Keratinocyte (primary cell): Measurements from ENCODE around the gene EFNA1. TPM values are rescaled to one million over a fixed set of nuclear protein-coding genes. Genes with fewer than 3 reads are reported as not detected.

Experiments
- DNase-seq: peaks from one replicate; pipeline ENCODE4 v3.0.0-alpha.2; 2011; ENCODE audit warnings: low read depth, missing footprints, low spot score
- FAIRE-seq: peaks from 2 replicates; lab custom pipeline; 2011; peaks lifted over from hg19 to GRCh38; lab: Jason Lieb, UNC
- H2AFZ ChIP-seq: 2 replicates; pipeline ENCODE4 v1.6.0; 2012; ENCODE audit warnings: low read length, control low read depth, inconsistent platforms; ENCODE audit not compliant: control insufficient read depth
- H3K27ac ChIP-seq: 2 replicates; pipeline ENCODE4 v1.5.1; 2011; ENCODE audit warnings: low read length; ENCODE audit not compliant: control insufficient read depth, insufficient read depth
- H3K27me3 ChIP-seq: 3 replicates; pipeline ENCODE4 v1.6.0; 2011; ENCODE audit warnings: low read length; ENCODE audit not compliant: control insufficient read depth, insufficient read depth; ENCODE audit errors: extremely low read depth
- H3K36me3 ChIP-seq, 2 experiments: 2 replicates in 1 of 2; 3 replicates in 1 of 2; pipeline ENCODE4 v1.5.1; 2011; ENCODE audit warnings: low read length in 2 of 2, mild to moderate bottlenecking in 1 of 2; ENCODE audit not compliant: control insufficient read depth in 2 of 2, insufficient read depth in 2 of 2; ENCODE audit errors: extremely low read depth in 1 of 2
- H3K4me1 ChIP-seq: 3 replicates; pipeline ENCODE4 v1.5.1; 2011; ENCODE audit warnings: low read length; ENCODE audit not compliant: control insufficient read depth, insufficient read depth; ENCODE audit errors: extremely low read depth
- H3K4me2 ChIP-seq: 3 replicates; pipeline ENCODE4 v1.6.0; 2011; ENCODE audit warnings: low read depth, low read length; ENCODE audit not compliant: control insufficient read depth, insufficient read depth; ENCODE audit errors: extremely low read depth
- H3K4me3 ChIP-seq, 3 experiments: fragments of 200-600 bp in 1 of 3; sonication (generic) in 1 of 3; 2 replicates in 2 of 3; 3 replicates in 1 of 3; pipeline ENCODE4 v1.5.1; 2011 to 2016; ENCODE audit warnings: low read length in 3 of 3, mild to moderate bottlenecking in 3 of 3, control low read depth in 2 of 3, inconsistent platforms in 1 of 3, low read depth in 1 of 3, mixed read lengths in 1 of 3, mixed run types in 1 of 3, moderate library complexity in 1 of 3; ENCODE audit not compliant: control insufficient read depth in 2 of 3, insufficient read depth in 2 of 3; ENCODE audit errors: extremely low read depth in 1 of 3
- H3K79me2 ChIP-seq: 2 replicates; pipeline ENCODE4 v1.6.0; 2012; ENCODE audit warnings: low read length; ENCODE audit not compliant: control insufficient read depth, insufficient read depth
- H3K9ac ChIP-seq: 3 replicates; pipeline ENCODE4 v1.6.0; 2011; ENCODE audit warnings: low read length; ENCODE audit not compliant: control insufficient read depth, insufficient read depth; ENCODE audit errors: extremely low read depth
- H3K9me1 ChIP-seq: 3 replicates; pipeline ENCODE4 v1.6.0; 2011; ENCODE audit warnings: low read length; ENCODE audit not compliant: control insufficient read depth, insufficient read depth; ENCODE audit errors: extremely low read depth
- H3K9me3 ChIP-seq: 2 replicates; pipeline ENCODE4 v1.5.1; 2012; ENCODE audit warnings: low read depth, low read length; ENCODE audit not compliant: control insufficient read depth
- H4K20me1 ChIP-seq: 3 replicates; pipeline ENCODE4 v1.6.0; 2011; ENCODE audit warnings: low read length; ENCODE audit not compliant: control insufficient read depth, insufficient read depth; ENCODE audit errors: extremely low read depth
- EZH2 ChIP-seq: IDR thresholded peaks from one replicate; pipeline ENCODE4 v1.6.1; 2012; ENCODE audit warnings: inconsistent platforms, mild to moderate bottlenecking, low read length, moderate library complexity
- dilution Hi-C: fragments of 300-500 bp; cut with MboI; formaldehyde crosslinking; loops from one replicate; pipeline ENCODE4 v1.7.0; 2020; ENCODE audit warnings: low sequenced_read_pairs; ENCODE audit not compliant: extremely low pct_ligation_motif_present
- polyA plus RNA-seq, 5 experiments: library from polyadenylated mRNA; depleted of rRNA in 3 of 5; stranded (reverse) in 3 of 5; stranded (forward) in 1 of 5; unstranded in 1 of 5; fragments of >200 nt; gene quantifications; 1 replicate in 1 of 5; 2 replicates in 3 of 5; 3 replicates in 1 of 5; pipeline versions ENCODE4 v1.2.1 to v1.2.3, GENCODE V29; 2011 to 2012; ENCODE audit warnings: missing spikeins in 2 of 5, low read depth in 1 of 5, low replicate concordance in 1 of 5
- TF ChIP-seq, protein P1 (sequence below), 3 experiments: IDR thresholded peaks in 1 of 3; conservative IDR thresholded peaks in 1 of 3; optimal IDR thresholded peaks in 1 of 3; 2 replicates in 2 of 3; 3 replicates in 1 of 3; pipeline versions ENCODE3 to v1.5.1; 2011; ENCODE audit warnings: low read length in 3 of 3, mild to moderate bottlenecking in 3 of 3, moderate library complexity in 2 of 3, control low read depth in 1 of 3, inconsistent platforms in 1 of 3; ENCODE audit not compliant: insufficient read depth in 2 of 3; ENCODE audit errors: extremely low read depth in 1 of 3

Gene EFNA1
- polyA plus RNA-seq, 1 donor (not counting 4 experiments of a cell fraction or from before 2014, with no cell fraction given), result 77.5 TPM

DNA sequence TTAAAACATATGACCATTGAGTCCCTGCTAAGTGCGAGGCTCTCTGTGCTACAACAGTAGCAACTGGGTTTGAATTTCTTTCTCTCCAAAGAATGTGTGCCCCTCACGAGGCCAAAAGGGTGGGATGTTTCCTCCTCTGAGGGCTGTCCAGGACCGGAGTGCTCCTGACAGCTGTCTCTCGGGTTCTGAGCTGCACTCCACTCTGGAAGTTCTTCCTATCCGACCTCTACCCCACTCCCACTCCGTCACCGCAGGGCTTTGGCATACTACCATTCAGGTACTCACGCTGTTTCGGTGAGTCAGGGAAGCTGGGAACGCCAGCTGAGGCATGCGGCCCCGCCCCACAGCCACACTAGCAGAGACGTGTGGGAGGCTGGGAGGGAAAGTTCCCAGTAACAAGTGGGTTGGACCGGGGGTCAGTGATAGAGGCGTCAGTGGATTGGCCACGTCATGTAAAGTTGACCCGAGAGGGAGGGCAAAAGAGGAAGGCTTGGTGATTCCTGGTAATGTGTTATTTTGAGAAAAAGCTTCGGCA lies 7.3 kb downstream of the EFNA1 start:
- Histone ChIP-seq H3K4me3 (peak overlapping the region; percentile 67 to 90 (median 77)), H3K27me3 (no peaks in the 10 kb centered on the region), H3K79me2 (peaks cover 46% of the 10 kb centered on the region), H3K4me2 (peak overlapping the region; percentile 94), H3K9ac (peak overlapping the region; percentile 99), H4K20me1 (no peaks in the 10 kb centered on the region), H3K9me3 (no peaks in the 10 kb centered on the region), H3K27ac (peak overlapping the region; percentile 100), H3K4me1 (peaks cover 48% of the 10 kb centered on the region), H2AFZ (no peak overlapping the region), H3K9me1 (peaks cover 5% of the 10 kb centered on the region), H3K36me3 (peaks cover 28 to 49% of the 10 kb centered on the region in 2 experiments)
- DNase-seq, result peak; percentile 83
- TF ChIP-seq, protein P1, sequence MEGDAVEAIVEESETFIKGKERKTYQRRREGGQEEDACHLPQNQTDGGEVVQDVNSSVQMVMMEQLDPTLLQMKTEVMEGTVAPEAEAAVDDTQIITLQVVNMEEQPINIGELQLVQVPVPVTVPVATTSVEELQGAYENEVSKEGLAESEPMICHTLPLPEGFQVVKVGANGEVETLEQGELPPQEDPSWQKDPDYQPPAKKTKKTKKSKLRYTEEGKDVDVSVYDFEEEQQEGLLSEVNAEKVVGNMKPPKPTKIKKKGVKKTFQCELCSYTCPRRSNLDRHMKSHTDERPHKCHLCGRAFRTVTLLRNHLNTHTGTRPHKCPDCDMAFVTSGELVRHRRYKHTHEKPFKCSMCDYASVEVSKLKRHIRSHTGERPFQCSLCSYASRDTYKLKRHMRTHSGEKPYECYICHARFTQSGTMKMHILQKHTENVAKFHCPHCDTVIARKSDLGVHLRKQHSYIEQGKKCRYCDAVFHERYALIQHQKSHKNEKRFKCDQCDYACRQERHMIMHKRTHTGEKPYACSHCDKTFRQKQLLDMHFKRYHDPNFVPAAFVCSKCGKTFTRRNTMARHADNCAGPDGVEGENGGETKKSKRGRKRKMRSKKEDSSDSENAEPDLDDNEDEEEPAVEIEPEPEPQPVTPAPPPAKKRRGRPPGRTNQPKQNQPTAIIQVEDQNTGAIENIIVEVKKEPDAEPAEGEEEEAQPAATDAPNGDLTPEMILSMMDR (optimal IDR thresholded peaks at IDR 0.05 in 1 of 3, IDR thresholded peaks at IDR 0.05 in 1 of 3, conservative IDR thresholded peaks at IDR 0.05 in 1 of 3; ENCODE audit: extremely low read depth in 1 of 3, insufficient read depth in 2 of 3, low read length in 3 of 3), result no peak
- TF ChIP-seq EZH2, result no peak
- dilution Hi-C loops, result no loop called here
- peak; percentile 55 for FAIRE-seq

DNA sequence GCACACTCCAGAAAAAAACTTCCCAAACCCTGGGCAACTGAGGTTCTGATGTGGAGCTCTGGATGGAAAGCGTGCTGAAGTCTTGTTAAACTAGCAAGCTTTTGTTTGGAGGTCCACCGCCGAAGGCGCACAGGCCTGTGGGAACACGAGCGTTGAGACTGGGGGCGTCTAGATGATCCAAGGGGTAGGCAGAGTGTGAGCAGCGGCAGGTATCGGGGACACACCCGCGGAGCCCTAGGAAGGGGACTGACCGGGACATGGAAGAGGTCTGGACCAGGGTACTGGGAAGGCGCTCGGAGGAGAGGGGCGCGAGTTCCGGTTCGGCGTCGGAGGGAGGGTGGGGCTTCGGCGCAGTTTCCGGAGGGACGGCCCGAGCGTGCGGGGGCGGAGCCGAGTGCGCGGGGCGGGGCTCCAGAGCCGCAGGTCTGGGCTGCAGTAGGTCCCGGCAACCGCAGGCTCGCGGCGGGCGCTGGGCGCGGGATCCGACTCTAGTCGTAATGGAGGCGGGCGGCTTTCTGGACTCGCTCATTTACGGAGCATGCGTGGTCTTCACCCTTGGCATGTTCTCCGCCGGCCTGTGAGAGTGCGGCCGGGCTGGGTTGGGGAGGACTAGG lies 7.8 kb downstream of the EFNA1 start, which contains the start of gene SLC50A1:
Gene SLC50A1, plus strand, starts transcription at position 438 of the 614 bp plus-strand sequence. Its CDS starts 60 bp downstream, at position 498.
- DNase-seq, result no peak
- peaks cover 5% of the 10 kb centered on the region for H3K9me1 ChIP-seq
- peaks cover 28 to 48% of the 10 kb centered on the region in 2 experiments for H3K36me3 ChIP-seq
- H3K79me2 ChIP-seq, result peaks cover 44% of the 10 kb centered on the region
- peak within 1 kb of the TSS; percentile 73 for H2AFZ ChIP-seq
- H3K4me1 ChIP-seq, result peaks cover 43% of the 10 kb centered on the region
- H3K27ac ChIP-seq, result peak within 1 kb of the TSS; percentile 100
- FAIRE-seq, result no peak
- peak within 1 kb of the TSS; percentile 99 for H3K9ac ChIP-seq
- peak within 1 kb of the TSS; percentile 94 for H3K4me2 ChIP-seq
- no peaks in the 10 kb centered on the region for H3K9me3 ChIP-seq
- H3K27me3 ChIP-seq, result no peaks in the 10 kb centered on the region
- peak within 1 kb of the TSS; percentile 67 to 90 (median 77) for H3K4me3 ChIP-seq
- TF ChIP-seq, protein P1 (optimal IDR thresholded peaks at IDR 0.05 in 1 of 3, IDR thresholded peaks at IDR 0.05 in 1 of 3, conservative IDR thresholded peaks at IDR 0.05 in 1 of 3; ENCODE audit: extremely low read depth in 1 of 3, insufficient read depth in 2 of 3, low read length in 3 of 3), result peak in 1 of 3 experiments; percentile 43
- no peak for TF ChIP-seq EZH2
- H4K20me1 ChIP-seq, result no peaks in the 10 kb centered on the region
- dilution Hi-C loops, result no loop called here
